CD8-positive, alpha-beta memory T cell (primary cell): ENCODE measurements around the gene MTMR10. TPM values are rescaled to one million over a fixed set of nuclear protein-coding genes. Genes with fewer than 3 reads are reported as not detected.

ENCODE experiments used
- CTCF ChIA-PET: fragments of 350-600 bp; sonication (Branson Sonifier 250); formaldehyde crosslinking; loops from one replicate; lab custom pipeline; 2021; ENCODE audit warnings: antibody characterized with exemption; lab: Charles Lee
- POLR2A ChIA-PET: fragments of 350-600 bp; sonication (Branson Sonifier 250); formaldehyde crosslinking; loops from one replicate; lab custom pipeline; 2021; ENCODE audit warnings: antibody characterized with exemption; lab: Charles Lee
- DNase-seq, 5 donors: peaks; one replicate each; pipeline versions ENCODE4 v3.0.0 to v3.0.0-alpha.2; 2020 to 2022; ENCODE audit warnings: mixed read lengths in 1 of 5
- H3K27ac ChIP-seq: one replicate; pipeline ENCODE4 v1.7.0; 2013; ENCODE audit warnings: low read depth, mild to moderate bottlenecking, low read length, moderate library complexity
- H3K27me3 ChIP-seq: 2 replicates; pipeline ENCODE4 v1.7.0; 2013; ENCODE audit warnings: low read length, mild to moderate bottlenecking; ENCODE audit not compliant: insufficient read depth, poor library complexity, severe bottlenecking
- H3K36me3 ChIP-seq: 2 replicates; pipeline ENCODE4 v1.7.0; 2013; ENCODE audit warnings: mild to moderate bottlenecking, low read length, moderate library complexity; ENCODE audit not compliant: insufficient read depth
- H3K4me1 ChIP-seq: 2 replicates; pipeline ENCODE4 v1.7.0; 2013; ENCODE audit warnings: mild to moderate bottlenecking, low read length, moderate library complexity; ENCODE audit not compliant: insufficient read depth
- H3K4me3 ChIP-seq: 2 replicates; pipeline ENCODE4 v1.7.0; 2013; ENCODE audit warnings: mild to moderate bottlenecking, low read length
- H3K9me3 ChIP-seq: 2 replicates; pipeline ENCODE4 v1.7.0; 2013; ENCODE audit warnings: mild to moderate bottlenecking, low read length
- H3K27ac Mint-ChIP-seq, 8 donors: one replicate each; pipeline ENCODE4 v1.8.0; 2020 to 2021; ENCODE audit warnings: mixed read lengths in 8 of 8, mild to moderate bottlenecking in 6 of 8, inconsistent platforms in 3 of 8, moderate library complexity in 3 of 8
- H3K27me3 Mint-ChIP-seq, 2 donors: one replicate each; pipeline ENCODE4 v1.8.0; 2020 to 2021; ENCODE audit warnings: mixed read lengths in 2 of 2, mild to moderate bottlenecking in 1 of 2, moderate library complexity in 1 of 2
- H3K36me3 Mint-ChIP-seq, 3 donors: one replicate each; pipeline ENCODE4 v1.8.0; 2020 to 2021; ENCODE audit warnings: mixed read lengths in 3 of 3, inconsistent platforms in 1 of 3, mild to moderate bottlenecking in 1 of 3
- H3K4me1 Mint-ChIP-seq, 3 donors: one replicate each; pipeline ENCODE4 v1.8.0; 2020 to 2021; ENCODE audit warnings: mixed read lengths in 3 of 3, inconsistent platforms in 1 of 3, mild to moderate bottlenecking in 1 of 3
- H3K4me3 Mint-ChIP-seq, 7 donors: one replicate each; pipeline ENCODE4 v1.8.0; 2020 to 2021; ENCODE audit warnings: mixed read lengths in 7 of 7, mild to moderate bottlenecking in 6 of 7, moderate library complexity in 4 of 7, inconsistent platforms in 2 of 7
- H3K9me3 Mint-ChIP-seq, 5 donors: one replicate each; pipeline ENCODE4 v1.8.0; 2020 to 2022; ENCODE audit warnings: mixed read lengths in 5 of 5, mild to moderate bottlenecking in 3 of 5, moderate library complexity in 2 of 5, inconsistent platforms in 1 of 5
- polyA plus RNA-seq: library from polyadenylated mRNA; unstranded; fragments of 300-500 nt; fragmentation: Illumina TruSeq; gene quantifications from one replicate; pipeline ENCODE4 v1.2.3, GENCODE V29; 2021
- total RNA-seq, 2 experiments: library from RNA; stranded (reverse); gene quantifications; one replicate each; pipeline ENCODE4 v1.2.3, GENCODE V29; 2021

MTMR10 gene
- total and polyA plus RNA-seq, 3 experiments from 2014 or later: 9.6 to 18.0 (median 17.3) TPM

- no peak overlapping the region for H3K4me3 ChIP-seq
- POLR2A ChIA-PET: no interaction called here
- Mint-ChIP-seq H3K27me3 (peaks cover 11 to 12% of the 10 kb centered on the region in 2 donors), H3K36me3 (peaks cover 0 to 3% (median 0%) of the 10 kb centered on the region in 3 donors), H3K27ac (no peak overlapping the region), H3K4me3 (no peak overlapping the region), H3K9me3 (no peaks in the 10 kb centered on the region), H3K4me1 (no peaks in the 10 kb centered on the region)
- H3K27me3 ChIP-seq: no peaks in the 10 kb centered on the region
- no peaks in the 10 kb centered on the region for H3K9me3 ChIP-seq
- H3K36me3 ChIP-seq: no peaks in the 10 kb centered on the region
- no peaks in the 10 kb centered on the region for H3K4me1 ChIP-seq
- CTCF ChIA-PET: interaction anchor here (0.7 to 2.2 kb wide), 3 partner anchors 8 to 36 kb away, joined by 3 to 6 read pairs (median 5); partner anchors contain the start of gene FAN1
- no peak for DNase-seq
- H3K27ac ChIP-seq: no peak overlapping the region
Observed at GRCh38 chr15:30895461-30896210, 95.8 kb downstream of the MTMR10 start.

- H3K27ac ChIP-seq: no peak overlapping the region
- Mint-ChIP-seq H3K4me1 (no peaks in the 10 kb centered on the region), H3K27ac (peak overlapping the region in 1 of 8 donors; percentile 7), H3K36me3 (peaks cover 0 to 3% (median 2%) of the 10 kb centered on the region in 3 donors), H3K9me3 (no peaks in the 10 kb centered on the region), H3K4me3 (no peak overlapping the region), H3K27me3 (peaks cover 11% of the 10 kb centered on the region in 2 donors)
- no peaks in the 10 kb centered on the region for H3K36me3 ChIP-seq
- H3K4me3 ChIP-seq: no peak overlapping the region
- H3K4me1 ChIP-seq: no peaks in the 10 kb centered on the region
- DNase-seq: no peak
- ChIA-PET POLR2A (no interaction called here), CTCF (interaction anchor here (1.4 kb wide), 1 partner anchor 240 kb away, joined by 3 read pairs; no protein-coding TSS in a partner anchor)
- H3K27me3 ChIP-seq: no peaks in the 10 kb centered on the region
- no peaks in the 10 kb centered on the region for H3K9me3 ChIP-seq
Observed at GRCh38 chr15:30889196-30889595, 102.2 kb downstream of the MTMR10 start.

Other genes with a start within 250 kb of the MTMR10 start
- gene FAN1, start 87.7 kb downstream of the MTMR10 start, total RNA-seq: 10 to 100 TPM; 17.9 to 18.9 TPM
- 7.4 TPM for gene FAN1, start 87.7 kb downstream of the MTMR10 start, polyA plus RNA-seq
- gene TRPM1, start 110.1 kb upstream of the MTMR10 start, total RNA-seq: not detected
- 0.03 TPM for gene TRPM1, start 110.1 kb upstream of the MTMR10 start, polyA plus RNA-seq